ENCODE measurements around the gene GOLGA6A.

Gene GOLGA6A

GRCh38 chr15:74035121-74036017, 47.0 kb downstream of the GOLGA6A start:
- no peak for DNase-seq

- no peak for DNase-seq
These were observed 48.1 kb downstream of the GOLGA6A start for GRCh38 chr15:74034206-74034755.

- DNase-seq, result no peak
These were observed 49.5 kb downstream of the GOLGA6A start for GRCh38 chr15:74032606-74033561.

GRCh38 chr15:74032046-74032445, 50.3 kb downstream of the GOLGA6A start:
- DNase-seq, result no peak

- no peak for DNase-seq
These were observed 53.7 kb downstream of the GOLGA6A start for GRCh38 chr15:74028646-74029045.

GRCh38 chr15:74027688-74028087, 54.7 kb downstream of the GOLGA6A start:
- no peak for DNase-seq

GRCh38 chr15:74025436-74025835, 56.9 kb downstream of the GOLGA6A start:
- no peak for DNase-seq

- no peak for DNase-seq
These were observed 57.7 kb downstream of the GOLGA6A start for GRCh38 chr15:74024687-74025086.

- DNase-seq, result no peak
These were observed 59.5 kb downstream of the GOLGA6A start for GRCh38 chr15:74022706-74023470.
